Measurements from ENCODE around the gene HSD17B14.
"Not testable (repeated sequence)": the region's sequence is repeated elsewhere in the genome, so short reads cannot be mapped to it uniquely, and the experiment has no call there.

The HSD17B14 gene

DNA sequence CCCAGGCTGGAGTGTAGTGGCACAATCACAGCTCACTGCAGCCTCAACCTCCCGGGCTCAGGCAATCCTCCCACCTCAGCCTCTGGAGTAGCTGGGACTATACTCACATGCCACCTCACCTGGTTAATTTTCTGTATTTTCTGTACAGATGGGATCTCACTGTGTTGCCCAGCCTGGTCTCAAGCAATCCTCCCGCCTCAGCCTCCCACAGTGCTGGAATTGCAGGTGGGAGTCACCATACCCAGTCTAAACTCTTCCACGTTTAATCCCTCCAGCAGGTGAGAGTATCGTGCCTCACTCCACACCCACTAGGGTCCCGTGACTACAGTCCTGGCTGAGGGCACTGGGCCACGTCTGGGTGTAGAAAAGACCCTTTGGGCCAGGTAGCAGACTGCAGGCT, 42.0 kb downstream of the HSD17B14 start:
- FAIRE-seq: no peak
- TF ChIP-seq POLR2AphosphoS5 (IDR thresholded peaks at IDR 0.05; ENCODE audit: low read depth, low read length): no peak
- TF ChIP-seq PAX5 (IDR thresholded peaks at IDR 0.05; ENCODE audit: insufficient read depth, low read length, severe bottlenecking): no peak
- TF ChIP-seq SPI1 (IDR thresholded peaks at IDR 0.05; ENCODE audit: low read depth, low read length): no peak
- TF ChIP-seq TAF1 (IDR thresholded peaks at IDR 0.05; ENCODE audit: low read depth, low read length): no peak
- TF ChIP-seq POU2F2 (IDR thresholded peaks at IDR 0.05; ENCODE audit: low read depth, low read length): no peak
- no peak for DNase-seq (ENCODE audit: insufficient read length, low spot score)

DNA sequence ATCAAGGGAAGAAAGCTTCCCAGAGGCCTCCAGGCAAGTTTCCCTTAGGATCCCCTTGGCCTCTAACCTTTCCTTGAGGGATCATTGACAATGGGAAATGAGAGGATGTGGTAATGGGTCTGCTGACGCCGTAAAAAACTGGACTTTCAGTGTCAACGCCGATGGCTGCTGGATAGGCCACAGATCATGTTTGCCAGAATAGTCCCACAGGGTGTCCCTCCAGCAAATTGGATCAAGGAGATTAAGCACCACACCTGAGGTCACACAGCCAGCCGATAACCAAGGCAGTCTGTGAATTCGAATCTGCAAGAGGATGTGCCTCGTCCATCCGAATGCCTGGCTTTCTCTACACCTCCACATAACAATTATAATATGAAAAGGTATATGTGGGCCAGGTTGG, 43.0 kb downstream of the HSD17B14 start:
- FAIRE-seq: no peak
- TF ChIP-seq POLR2AphosphoS5 (IDR thresholded peaks at IDR 0.05; ENCODE audit: low read depth, low read length) (no peak), TAF1 (IDR thresholded peaks at IDR 0.05; ENCODE audit: low read depth, low read length) (no peak), SPI1 (IDR thresholded peaks at IDR 0.05; ENCODE audit: low read depth, low read length) (no peak), POU2F2 (IDR thresholded peaks at IDR 0.05; ENCODE audit: low read depth, low read length) (no peak), PAX5 (IDR thresholded peaks at IDR 0.05; ENCODE audit: insufficient read depth, low read length, severe bottlenecking) (no peak), POLR2A (IDR thresholded peaks at IDR 0.05; ENCODE audit: low read depth, low read length) (no peak)
- DNase-seq (ENCODE audit: insufficient read length, low spot score): no peak

GRCh38 chr19:48787331-48787730, 49.0 kb downstream of the HSD17B14 start:
- not testable (repeated sequence) for DNase-seq (ENCODE audit: insufficient read length, low spot score); FAIRE-seq

DNA sequence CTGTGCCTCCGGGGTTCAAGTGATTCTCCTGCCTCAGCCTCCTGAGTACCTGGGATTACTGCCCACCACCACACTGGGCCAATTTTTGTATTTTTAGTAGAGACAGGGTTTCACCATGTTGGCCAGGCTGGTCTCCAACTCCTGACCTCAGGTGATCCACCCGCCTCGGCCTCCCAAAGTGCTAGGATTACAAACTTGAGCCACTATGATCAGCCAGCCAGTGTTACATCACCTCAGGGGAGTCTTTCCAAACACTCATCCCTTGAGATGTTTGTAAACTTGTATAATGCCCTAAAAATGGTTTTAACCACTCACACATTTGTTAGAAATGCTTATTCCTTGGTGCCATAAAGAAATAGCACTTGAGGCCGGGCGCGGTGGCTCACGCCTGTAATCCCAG, 49.9 kb downstream of the HSD17B14 start:
- not testable (repeated sequence) for FAIRE-seq; DNase-seq (ENCODE audit: insufficient read length, low spot score)

DNA sequence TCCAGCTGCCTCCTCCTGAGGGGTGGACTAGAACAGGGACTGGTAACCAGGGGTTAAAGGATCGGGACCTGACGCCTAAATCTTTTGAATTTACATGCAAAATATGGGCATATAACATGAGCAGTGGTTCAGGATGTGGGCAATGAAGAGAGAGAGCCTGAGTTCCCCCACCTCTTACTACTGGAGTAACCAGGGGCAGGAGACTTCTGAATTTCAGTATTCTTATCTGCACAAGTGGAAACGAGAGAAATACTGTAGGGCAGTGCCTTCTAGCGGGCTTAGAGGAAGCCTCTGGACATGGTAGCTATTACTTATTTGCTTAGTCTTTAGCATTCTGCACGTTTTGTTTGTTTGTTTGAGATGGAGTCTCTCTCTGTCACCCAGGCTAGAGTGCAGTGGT, 51.8 kb downstream of the HSD17B14 start:
- TF ChIP-seq POU2F2 (IDR thresholded peaks at IDR 0.05; ENCODE audit: low read depth, low read length) (no peak), POLR2AphosphoS5 (IDR thresholded peaks at IDR 0.05; ENCODE audit: low read depth, low read length) (no peak), PAX5 (IDR thresholded peaks at IDR 0.05; ENCODE audit: insufficient read depth, low read length, severe bottlenecking) (no peak), TAF1 (IDR thresholded peaks at IDR 0.05; ENCODE audit: low read depth, low read length) (no peak), POLR2A (IDR thresholded peaks at IDR 0.05; ENCODE audit: low read depth, low read length) (no peak), SPI1 (IDR thresholded peaks at IDR 0.05; ENCODE audit: low read depth, low read length) (no peak)
- DNase-seq (ENCODE audit: insufficient read length, low spot score) (no peak), FAIRE-seq (no peak)

DNA sequence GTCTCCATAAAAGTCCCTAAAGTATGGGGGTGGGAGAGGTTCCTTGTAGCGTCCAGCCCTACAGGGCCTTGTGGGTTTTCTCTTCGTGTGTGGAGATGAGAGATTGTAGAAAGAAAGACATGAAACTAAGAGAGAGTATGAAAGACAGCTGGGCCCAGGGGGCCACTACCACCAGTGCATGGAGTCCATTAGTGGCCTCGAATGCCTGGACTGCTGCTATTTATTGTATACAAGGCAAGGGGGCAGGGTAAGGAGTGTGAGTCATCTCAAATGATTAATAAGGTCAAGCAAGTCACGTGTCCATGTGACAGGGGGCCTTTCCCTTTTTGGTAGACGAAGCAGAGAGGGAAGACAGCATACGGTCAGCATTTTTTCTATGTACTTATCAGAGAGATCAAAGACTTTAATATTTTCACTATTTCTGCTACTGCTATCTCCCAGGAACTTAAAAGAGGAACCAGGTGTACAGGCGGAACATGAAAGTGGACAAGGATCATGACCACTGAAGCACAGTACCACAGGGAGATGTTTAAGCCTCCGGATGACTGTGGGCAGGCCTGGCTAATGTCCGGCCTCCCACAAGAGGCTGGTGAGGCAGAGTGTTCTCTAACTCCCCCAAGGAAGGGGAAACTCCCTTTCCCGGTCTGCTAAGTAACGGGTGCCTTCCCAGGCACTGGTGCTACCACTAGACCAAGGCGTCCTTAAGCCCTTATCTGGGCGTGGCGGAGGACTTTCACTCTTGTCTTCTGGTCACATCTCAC, 55.5 kb downstream of the HSD17B14 start:
- TF ChIP-seq TAF1 (IDR thresholded peaks at IDR 0.05; ENCODE audit: low read depth, low read length) (no peak), SPI1 (IDR thresholded peaks at IDR 0.05; ENCODE audit: low read depth, low read length) (peak; percentile 50), PAX5 (IDR thresholded peaks at IDR 0.05; ENCODE audit: insufficient read depth, low read length, severe bottlenecking) (no peak)
- peak; percentile 23 for FAIRE-seq
- DNase-seq (ENCODE audit: insufficient read length, low spot score): no peak

DNA sequence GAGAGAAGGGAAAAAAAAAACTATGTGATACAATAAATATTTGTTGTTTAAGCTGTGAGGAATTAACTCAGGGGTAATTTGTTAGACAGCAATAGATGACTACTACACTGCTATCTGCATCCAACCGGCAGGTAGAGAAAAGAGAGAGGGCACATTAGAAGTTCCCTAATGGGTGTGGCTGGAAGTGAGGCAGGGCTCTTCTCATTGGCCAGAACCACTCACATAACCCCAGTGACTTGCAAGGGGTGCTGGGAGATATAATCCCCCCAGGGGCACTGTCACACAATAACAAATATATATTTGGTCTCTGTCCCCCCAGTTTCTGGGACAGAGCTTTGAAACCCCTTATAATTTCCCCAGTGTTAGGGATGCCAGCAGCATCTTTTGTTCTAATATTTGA, 56.7 kb downstream of the HSD17B14 start:
- DNase-seq (ENCODE audit: insufficient read length, low spot score): no peak
- TF ChIP-seq POLR2AphosphoS5 (IDR thresholded peaks at IDR 0.05; ENCODE audit: low read depth, low read length) (no peak), PAX5 (IDR thresholded peaks at IDR 0.05; ENCODE audit: insufficient read depth, low read length, severe bottlenecking) (no peak), SPI1 (IDR thresholded peaks at IDR 0.05; ENCODE audit: low read depth, low read length) (no peak), TAF1 (IDR thresholded peaks at IDR 0.05; ENCODE audit: low read depth, low read length) (no peak), POU2F2 (IDR thresholded peaks at IDR 0.05; ENCODE audit: low read depth, low read length) (no peak), POLR2A (IDR thresholded peaks at IDR 0.05; ENCODE audit: low read depth, low read length) (no peak)
- FAIRE-seq: no peak

- FAIRE-seq (no peak), DNase-seq (ENCODE audit: insufficient read length, low spot score) (no peak)
- TF ChIP-seq TAF1 (IDR thresholded peaks at IDR 0.05; ENCODE audit: low read depth, low read length) (no peak), PAX5 (IDR thresholded peaks at IDR 0.05; ENCODE audit: insufficient read depth, low read length, severe bottlenecking) (no peak), POLR2AphosphoS5 (IDR thresholded peaks at IDR 0.05; ENCODE audit: low read depth, low read length) (no peak), SPI1 (IDR thresholded peaks at IDR 0.05; ENCODE audit: low read depth, low read length) (no peak), POLR2A (IDR thresholded peaks at IDR 0.05; ENCODE audit: low read depth, low read length) (no peak), POU2F2 (IDR thresholded peaks at IDR 0.05; ENCODE audit: low read depth, low read length) (no peak)
Measured at GRCh38 chr19:48777720-48778119, 58.6 kb downstream of the HSD17B14 start.

DNA sequence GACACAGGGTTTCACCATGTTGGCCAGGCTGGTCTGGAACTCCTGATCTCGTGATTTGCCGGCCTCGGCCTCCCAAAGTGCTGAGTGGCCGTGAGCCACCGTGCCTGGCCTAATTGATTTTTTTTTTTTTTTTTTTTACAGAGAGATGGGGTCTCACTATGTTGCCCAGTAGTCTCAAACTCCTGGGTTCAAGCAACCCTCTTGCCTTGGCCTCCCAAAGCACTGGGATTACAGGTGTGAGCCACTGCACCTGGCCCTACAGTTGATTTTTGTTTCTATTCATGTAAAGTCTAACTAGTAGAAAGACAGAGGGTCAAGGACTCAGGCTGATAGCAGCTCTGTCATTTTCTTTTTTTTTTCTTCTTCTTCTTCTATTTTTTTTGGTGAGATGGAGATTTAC, 59.2 kb downstream of the HSD17B14 start:
- FAIRE-seq (no peak), DNase-seq (ENCODE audit: insufficient read length, low spot score) (no peak)
- TF ChIP-seq POLR2A (IDR thresholded peaks at IDR 0.05; ENCODE audit: low read depth, low read length): no peak
- TF ChIP-seq POU2F2 (IDR thresholded peaks at IDR 0.05; ENCODE audit: low read depth, low read length): no peak
- TF ChIP-seq SPI1 (IDR thresholded peaks at IDR 0.05; ENCODE audit: low read depth, low read length): no peak
- no peak for TF ChIP-seq TAF1 (IDR thresholded peaks at IDR 0.05; ENCODE audit: low read depth, low read length)
- no peak for TF ChIP-seq POLR2AphosphoS5 (IDR thresholded peaks at IDR 0.05; ENCODE audit: low read depth, low read length)
- TF ChIP-seq PAX5 (IDR thresholded peaks at IDR 0.05; ENCODE audit: insufficient read depth, low read length, severe bottlenecking): no peak

- TF ChIP-seq POLR2A (IDR thresholded peaks at IDR 0.05; ENCODE audit: low read depth, low read length) (no peak), POU2F2 (IDR thresholded peaks at IDR 0.05; ENCODE audit: low read depth, low read length) (no peak), TAF1 (IDR thresholded peaks at IDR 0.05; ENCODE audit: low read depth, low read length) (no peak), SPI1 (IDR thresholded peaks at IDR 0.05; ENCODE audit: low read depth, low read length) (no peak), POLR2AphosphoS5 (IDR thresholded peaks at IDR 0.05; ENCODE audit: low read depth, low read length) (no peak), PAX5 (IDR thresholded peaks at IDR 0.05; ENCODE audit: insufficient read depth, low read length, severe bottlenecking) (no peak)
- no peak for DNase-seq (ENCODE audit: insufficient read length, low spot score)
- FAIRE-seq: no peak
Measured at GRCh38 chr19:48772503-48772953, 63.8 kb downstream of the HSD17B14 start.
